ENCODE results near the gene MPLKIP.

GRCh38 chr7:40095230-40095629 lies 39.2 kb downstream of the MPLKIP start:
- TF ChIP-seq CTCF (IDR thresholded peaks at IDR 0.05 in 4 of 5, conservative IDR thresholded peaks at IDR 0.05 in 1 of 5), result no peak
- TF ChIP-seq POLR2A (IDR thresholded peaks at IDR 0.05), result no peak

Measured in gastrocnemius medialis (tissue), 4 donors.